Upper lobe of left lung (tissue), 4 donors: Measurements from ENCODE around the gene AMELX.

Source experiments
- EP300 ChIP-seq, 4 donors: sonication (generic); formaldehyde crosslinking; IDR thresholded peaks; one replicate each; pipeline ENCODE4 v1.5.1; 2017; ENCODE audit warnings: antibody characterized with exemption in 4 of 4, control low read depth in 2 of 4
- POLR2A ChIP-seq, 4 donors: fragments of 450-650 bp; IDR thresholded peaks; one replicate each; pipeline ENCODE4 v1.5.1; 2016 to 2017; ENCODE audit warnings: antibody characterized with exemption in 4 of 4, mild to moderate bottlenecking in 2 of 4
- POLR2AphosphoS5 ChIP-seq, 2 donors: sonication (generic); formaldehyde crosslinking; IDR thresholded peaks; one replicate each; pipeline ENCODE4 v1.5.1; 2017; ENCODE audit warnings: antibody characterized with exemption in 2 of 2
- TF ChIP-seq, protein P1 (sequence below), 6 experiments: fragments of 450-650 bp in 4 of 6; fragments of 200-600 bp in 2 of 6; sonication (generic) in 2 of 6; IDR thresholded peaks; one replicate each; pipeline ENCODE4 v1.5.1; 2016 to 2019; ENCODE audit warnings: antibody characterized with exemption in 6 of 6

DNA sequence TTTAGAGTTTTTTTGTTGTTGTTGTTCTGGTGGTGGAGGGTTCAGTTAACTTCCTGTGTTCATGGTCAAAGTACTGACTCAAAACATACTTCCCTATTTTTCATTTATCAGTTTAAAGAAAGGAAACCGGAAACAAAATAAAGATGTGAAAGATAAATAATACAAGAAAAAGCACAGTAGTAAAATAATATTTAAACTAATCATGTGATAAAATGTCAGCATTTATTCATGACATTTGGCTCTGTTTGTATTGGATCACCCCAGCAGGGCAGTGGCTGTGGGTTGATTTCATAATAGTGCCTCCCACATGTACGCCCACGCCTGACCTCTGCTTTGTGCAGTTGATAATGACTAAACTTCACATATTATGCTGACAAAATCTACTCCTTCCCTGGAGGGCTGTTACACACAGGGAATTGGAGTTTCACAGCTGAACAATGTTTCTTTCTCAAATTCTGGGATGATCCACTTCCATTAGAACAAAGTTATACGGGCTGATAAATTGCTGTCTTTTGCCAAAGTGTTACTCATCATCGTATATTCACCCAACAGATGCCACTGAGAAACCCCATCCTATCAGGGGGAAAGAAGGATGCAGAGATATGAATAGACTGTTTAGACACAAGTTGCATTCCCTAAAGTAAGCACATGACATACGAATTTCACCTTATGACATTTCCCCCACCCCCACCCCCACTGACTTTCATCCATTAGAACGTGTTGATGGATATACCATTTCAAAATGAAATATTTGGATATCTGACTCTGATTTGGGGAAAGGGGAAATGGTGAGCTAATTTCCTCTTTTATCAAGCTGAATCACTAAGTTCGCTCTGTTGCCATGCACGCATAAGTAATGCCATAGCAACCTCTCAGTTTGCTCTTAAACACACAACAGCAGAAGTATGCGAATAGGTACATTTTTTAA, 48.3 kb downstream of the AMELX start:
- TF ChIP-seq EP300 (IDR thresholded peaks at IDR 0.05) (peak in 1 of 4 donors; percentile 16), POLR2AphosphoS5 (IDR thresholded peaks at IDR 0.05) (peak in 1 of 2 donors; percentile 60), POLR2A (IDR thresholded peaks at IDR 0.05) (no peak)
- TF ChIP-seq, protein P1, sequence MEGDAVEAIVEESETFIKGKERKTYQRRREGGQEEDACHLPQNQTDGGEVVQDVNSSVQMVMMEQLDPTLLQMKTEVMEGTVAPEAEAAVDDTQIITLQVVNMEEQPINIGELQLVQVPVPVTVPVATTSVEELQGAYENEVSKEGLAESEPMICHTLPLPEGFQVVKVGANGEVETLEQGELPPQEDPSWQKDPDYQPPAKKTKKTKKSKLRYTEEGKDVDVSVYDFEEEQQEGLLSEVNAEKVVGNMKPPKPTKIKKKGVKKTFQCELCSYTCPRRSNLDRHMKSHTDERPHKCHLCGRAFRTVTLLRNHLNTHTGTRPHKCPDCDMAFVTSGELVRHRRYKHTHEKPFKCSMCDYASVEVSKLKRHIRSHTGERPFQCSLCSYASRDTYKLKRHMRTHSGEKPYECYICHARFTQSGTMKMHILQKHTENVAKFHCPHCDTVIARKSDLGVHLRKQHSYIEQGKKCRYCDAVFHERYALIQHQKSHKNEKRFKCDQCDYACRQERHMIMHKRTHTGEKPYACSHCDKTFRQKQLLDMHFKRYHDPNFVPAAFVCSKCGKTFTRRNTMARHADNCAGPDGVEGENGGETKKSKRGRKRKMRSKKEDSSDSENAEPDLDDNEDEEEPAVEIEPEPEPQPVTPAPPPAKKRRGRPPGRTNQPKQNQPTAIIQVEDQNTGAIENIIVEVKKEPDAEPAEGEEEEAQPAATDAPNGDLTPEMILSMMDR (IDR thresholded peaks at IDR 0.05): no peak
